Stimulated activated CD4-positive, alpha-beta T cell treated with anti-CD3 and anti-CD28 coated beads, Interleukin-12 subunit alpha, Interleukin-12 subunit beta, amount 100 ng/mL, for 24 hours (primary cell): ENCODE data around the gene ANKRD35.

ENCODE experiments used
- DNase-seq, 2 experiments: peaks; one replicate each; pipeline ENCODE4 v3.0.0-alpha.2; 2020; ENCODE audit warnings: low read depth in 2 of 2

The ANKRD35 gene

GRCh38 chr1:145897969-145898368 lies 12.3 kb upstream of the ANKRD35 start:
- DNase-seq, result no peak

- no peak for DNase-seq
These were observed 9.8 kb upstream of the ANKRD35 start for GRCh38 chr1:145895471-145895870.

GRCh38 chr1:145893306-145894055 lies 7.8 kb upstream of the ANKRD35 start:
- DNase-seq, result no peak

GRCh38 chr1:145892486-145893087 lies 6.9 kb upstream of the ANKRD35 start:
- DNase-seq, result no peak

- DNase-seq, result peak; percentile 14 to 52
These were observed 6.2 kb upstream of the ANKRD35 start for GRCh38 chr1:145891587-145892485.

- DNase-seq, result no peak
These were observed 5.5 kb upstream of the ANKRD35 start for GRCh38 chr1:145891143-145891542.

- no peak for DNase-seq
These were observed 4.1 kb upstream of the ANKRD35 start for GRCh38 chr1:145889722-145890121.

- no peak for DNase-seq
These were observed 2.0 kb upstream of the ANKRD35 start for GRCh38 chr1:145887631-145888030.

GRCh38 chr1:145886816-145887215 lies 1.1 kb upstream of the ANKRD35 start:
- DNase-seq, result no peak

- no peak for DNase-seq
These were observed 724 bp upstream of the ANKRD35 start for GRCh38 chr1:145886390-145886789.

GRCh38 chr1:145884675-145885074 lies 991 bp downstream of the ANKRD35 start:
- no peak for DNase-seq

- no peak for DNase-seq
These were observed 5.9 kb downstream of the ANKRD35 start for GRCh38 chr1:145879775-145880174.

- no peak for DNase-seq
These were observed 6.9 kb downstream of the ANKRD35 start for GRCh38 chr1:145878724-145879123.

GRCh38 chr1:145877923-145878486 lies 7.7 kb downstream of the ANKRD35 start:
- DNase-seq, result no peak

- DNase-seq, result no peak
These were observed 11.0 kb downstream of the ANKRD35 start for GRCh38 chr1:145874646-145875045.

GRCh38 chr1:145871994-145872924 lies 13.4 kb downstream of the ANKRD35 start:
- DNase-seq, result peak; percentile 10 to 30

- no peak for DNase-seq
These were observed 17.4 kb downstream of the ANKRD35 start for GRCh38 chr1:145868232-145868631.

- no peak for DNase-seq
These were observed 22.2 kb downstream of the ANKRD35 start for GRCh38 chr1:145863282-145864018.

GRCh38 chr1:145859491-145860023 lies 26.1 kb downstream of the ANKRD35 start:
- peak; percentile 52 to 80 for DNase-seq

- peak; percentile 70 to 87 for DNase-seq
These were observed 26.7 kb downstream of the ANKRD35 start, which contains the start of gene PIAS3 for GRCh38 chr1:145858901-145859490. Gene PIAS3, minus strand, starts transcription at chr1:145859081. Its CDS starts 91 bp downstream, at chr1:145858990.
